ENCODE data around the gene SIGLEC11.
A peak's percentile ranks its signal among the peaks of the same experiment; 100 is the strongest.
"Not testable (repeated sequence)": the region's sequence is repeated elsewhere in the genome, so short reads cannot be mapped to it uniquely, and the experiment has no call there.

Gene SIGLEC11, protein sequence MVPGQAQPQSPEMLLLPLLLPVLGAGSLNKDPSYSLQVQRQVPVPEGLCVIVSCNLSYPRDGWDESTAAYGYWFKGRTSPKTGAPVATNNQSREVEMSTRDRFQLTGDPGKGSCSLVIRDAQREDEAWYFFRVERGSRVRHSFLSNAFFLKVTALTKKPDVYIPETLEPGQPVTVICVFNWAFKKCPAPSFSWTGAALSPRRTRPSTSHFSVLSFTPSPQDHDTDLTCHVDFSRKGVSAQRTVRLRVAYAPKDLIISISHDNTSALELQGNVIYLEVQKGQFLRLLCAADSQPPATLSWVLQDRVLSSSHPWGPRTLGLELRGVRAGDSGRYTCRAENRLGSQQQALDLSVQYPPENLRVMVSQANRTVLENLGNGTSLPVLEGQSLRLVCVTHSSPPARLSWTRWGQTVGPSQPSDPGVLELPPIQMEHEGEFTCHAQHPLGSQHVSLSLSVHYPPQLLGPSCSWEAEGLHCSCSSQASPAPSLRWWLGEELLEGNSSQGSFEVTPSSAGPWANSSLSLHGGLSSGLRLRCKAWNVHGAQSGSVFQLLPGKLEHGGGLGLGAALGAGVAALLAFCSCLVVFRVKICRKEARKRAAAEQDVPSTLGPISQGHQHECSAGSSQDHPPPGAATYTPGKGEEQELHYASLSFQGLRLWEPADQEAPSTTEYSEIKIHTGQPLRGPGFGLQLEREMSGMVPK

DNA sequence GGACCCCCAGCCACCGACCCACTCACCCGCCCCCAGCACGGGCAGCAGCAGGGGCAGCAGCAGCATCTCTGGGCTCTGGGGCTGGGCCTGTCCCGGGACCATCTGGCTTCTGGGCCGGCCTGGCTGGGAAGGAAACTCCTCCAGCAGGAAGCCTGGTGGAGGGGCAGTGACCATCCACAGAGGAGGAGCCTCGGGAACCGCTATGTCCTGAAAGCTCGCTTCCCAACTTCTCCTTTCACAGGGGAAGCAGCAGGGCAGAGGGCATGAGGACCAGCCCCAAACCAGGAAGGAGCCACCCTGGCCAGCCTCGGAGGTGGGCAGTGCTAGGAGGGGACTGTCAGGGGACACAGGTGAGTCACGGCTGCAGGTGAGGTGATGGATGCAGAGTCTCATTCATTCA is at the start of gene SIGLEC11:
TSS of gene SIGLEC11 (minus strand) at position 193 of the 400 bp plus-strand sequence. CDS start at position 102, 91 bp downstream.
- not testable (repeated sequence) for DNase-seq

- DNase-seq, result no peak
Observed at GRCh38 chr19:50008532-50008931, 47.6 kb upstream of the SIGLEC11 start.

DNA sequence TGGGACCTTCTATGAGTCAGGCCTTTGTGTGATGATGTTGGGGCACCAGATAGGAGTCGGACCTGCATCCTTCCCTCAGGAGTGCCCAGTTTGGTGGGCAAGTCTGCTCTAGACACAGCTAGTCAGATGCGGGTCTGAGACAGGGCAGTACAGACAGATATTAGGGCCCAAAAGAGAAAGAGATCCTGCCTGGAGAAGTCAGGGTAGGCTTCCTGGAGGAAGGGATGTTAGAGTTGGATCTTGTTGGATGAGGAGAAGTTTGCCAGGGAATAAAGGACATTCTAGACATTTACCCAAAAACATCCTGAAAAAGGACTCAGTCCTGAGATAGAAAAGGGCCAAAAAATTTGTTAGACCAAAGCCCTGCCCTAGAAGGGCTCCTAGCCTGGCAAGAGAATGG is 47.0 kb upstream of the SIGLEC11 start:
- no peak for DNase-seq

- no peak for DNase-seq
Observed at GRCh38 chr19:50007170-50007569, 46.2 kb upstream of the SIGLEC11 start.

DNA sequence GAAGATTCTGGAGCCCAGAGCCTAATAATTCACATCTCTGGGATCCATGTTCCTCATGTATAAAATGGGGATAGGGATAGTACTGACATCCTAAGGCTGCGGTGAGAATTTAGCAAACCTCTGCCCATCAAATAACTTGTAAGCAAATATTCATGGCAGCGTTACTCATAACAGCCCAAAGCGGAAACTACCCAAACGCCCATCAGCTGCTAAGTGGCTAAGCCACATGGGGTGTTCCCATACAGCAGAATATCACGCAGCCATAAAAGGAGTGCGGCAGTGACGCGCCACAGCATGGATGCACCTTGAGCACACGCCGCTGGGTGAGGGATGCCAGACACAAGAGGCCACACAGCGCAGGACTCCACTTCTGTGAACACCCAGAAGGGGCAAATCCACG is 44.5 kb upstream of the SIGLEC11 start:
- DNase-seq, result no peak

DNA sequence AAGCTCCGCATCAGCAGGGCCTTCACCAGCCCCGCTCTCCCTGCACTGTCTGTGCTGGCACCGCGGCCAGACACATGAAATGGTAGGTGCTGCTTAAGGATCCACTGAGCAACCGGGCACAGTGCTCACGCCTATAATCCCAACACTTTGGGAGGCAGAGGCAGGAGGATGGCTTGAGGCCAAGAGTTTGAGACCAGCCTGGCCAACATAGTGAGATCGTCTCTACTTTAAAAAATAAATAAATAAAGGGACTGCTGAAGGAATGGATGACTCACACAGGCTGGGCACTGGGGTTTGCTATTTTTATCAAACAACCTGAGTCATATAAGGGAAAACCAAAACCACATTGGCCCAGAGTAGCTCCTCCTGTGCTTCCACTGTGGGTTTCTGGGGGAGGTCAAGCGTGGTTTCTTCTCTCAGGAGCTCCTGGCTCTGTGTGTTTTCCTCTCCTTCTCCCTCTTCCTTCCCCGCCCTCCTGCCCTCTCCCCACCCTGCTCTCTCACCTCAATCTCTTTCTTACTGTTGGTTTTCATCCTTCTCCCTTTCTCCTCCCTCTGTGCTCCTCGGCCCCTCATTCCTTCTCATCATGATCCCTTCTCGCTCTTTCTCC is 42.9 kb upstream of the SIGLEC11 start:
- DNase-seq, result no peak

- DNase-seq, result no peak
Observed at GRCh38 chr19:50003254-50003788, 42.3 kb upstream of the SIGLEC11 start.

- no peak for DNase-seq
Observed at GRCh38 chr19:50002386-50002960, 41.5 kb upstream of the SIGLEC11 start.

- DNase-seq, result no peak
Observed at GRCh38 chr19:50001775-50002174, 40.8 kb upstream of the SIGLEC11 start.

- DNase-seq, result no peak
Observed at GRCh38 chr19:50000841-50001557, 40.0 kb upstream of the SIGLEC11 start.

GRCh38 chr19:50000038-50000840 is 39.3 kb upstream of the SIGLEC11 start:
- DNase-seq, result no peak

- DNase-seq, result no peak
Observed at GRCh38 chr19:49999371-50000010, 38.5 kb upstream of the SIGLEC11 start.

- peak in 1 of 2 donors; percentile 10 for DNase-seq
Observed at GRCh38 chr19:49997709-49998108, 36.7 kb upstream of the SIGLEC11 start.

GRCh38 chr19:49988433-49988832 is 27.5 kb upstream of the SIGLEC11 start:
- DNase-seq, result no peak

GRCh38 chr19:49988007-49988406 is 27.0 kb upstream of the SIGLEC11 start:
- no peak for DNase-seq

GRCh38 chr19:49987159-49987698 is 26.3 kb upstream of the SIGLEC11 start:
- DNase-seq, result peak; percentile 39 to 66

DNA sequence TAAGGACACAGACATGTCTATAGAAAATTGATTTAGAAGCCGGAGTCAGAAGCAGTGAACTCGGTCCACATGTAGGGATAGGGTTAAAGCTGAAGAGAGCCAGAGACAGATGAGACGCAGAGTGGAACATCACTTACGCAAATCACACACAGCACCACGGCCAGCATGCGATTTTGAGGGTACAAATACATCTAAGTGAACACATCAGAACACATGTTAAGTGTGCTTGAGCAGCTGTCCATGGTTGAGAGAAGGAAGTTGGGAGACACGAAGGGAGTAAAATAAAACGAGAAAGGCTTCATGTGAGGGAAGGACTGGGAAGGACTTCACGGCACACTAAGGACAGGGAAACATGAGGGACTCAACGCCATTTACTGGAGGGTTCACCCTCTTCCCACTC is 25.4 kb upstream of the SIGLEC11 start:
- no peak for DNase-seq

GRCh38 chr19:49985871-49986270 is 24.9 kb upstream of the SIGLEC11 start:
- DNase-seq, result no peak

DNA sequence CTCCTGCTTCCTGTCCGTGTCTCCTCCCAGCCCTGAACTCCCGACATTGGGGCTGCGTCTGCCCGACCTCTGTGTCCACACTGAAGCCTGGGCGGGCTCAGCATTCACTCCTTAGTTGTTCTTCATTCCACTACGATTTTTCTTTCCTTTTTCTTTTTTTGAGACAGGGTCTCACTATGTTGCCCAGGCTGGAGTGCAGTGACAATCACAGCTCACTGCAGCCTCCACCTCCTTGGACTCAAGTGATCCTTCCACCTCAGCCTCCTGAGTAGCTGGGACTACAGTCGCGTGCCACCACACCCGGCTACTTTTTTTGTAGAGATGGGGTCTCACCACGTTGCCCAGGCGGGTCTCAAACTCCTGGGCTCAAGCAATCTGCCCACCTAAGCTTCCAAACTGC is 23.5 kb upstream of the SIGLEC11 start:
- DNase-seq, result no peak

DNA sequence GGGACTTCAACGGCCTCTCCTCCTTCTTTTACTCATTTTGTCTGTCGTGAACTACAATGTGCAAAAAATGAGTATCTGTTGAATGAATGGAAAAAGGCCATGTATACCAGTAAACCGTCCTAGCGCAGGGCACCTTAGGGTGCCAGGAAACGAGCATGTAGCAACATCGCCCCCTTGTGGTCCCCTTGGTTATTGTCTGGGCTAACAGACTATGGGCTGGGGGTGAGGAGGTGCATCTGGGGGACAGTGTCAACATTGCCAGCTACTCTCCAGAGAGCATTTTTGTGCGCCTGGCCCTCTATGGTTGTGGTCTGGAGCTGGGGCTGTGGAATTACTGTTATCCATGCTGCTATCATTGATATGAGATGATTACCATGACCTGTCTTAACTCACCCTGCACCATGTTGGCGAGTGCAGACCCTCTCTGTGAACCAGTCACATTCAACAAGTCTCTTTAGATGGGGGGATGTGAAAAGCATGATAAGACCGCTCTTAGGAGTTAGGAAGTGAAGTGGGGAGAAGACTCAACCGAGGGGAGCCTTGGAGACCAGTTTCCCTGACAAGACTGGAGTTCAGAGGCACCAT is 22.8 kb upstream of the SIGLEC11 start:
- peak in 1 of 2 donors; percentile 31 for DNase-seq

All from hippocampal formation (tissue), 2 donors.